K562 (cell line): Measurements from ENCODE around the gene MAGIX. TPM values are rescaled to one million over a fixed set of nuclear protein-coding genes. Genes with fewer than 3 reads are reported as not detected.
A peak's percentile ranks its signal among the peaks of the same experiment; 100 is the strongest.

ENCODE experiments used
- BRD4 ChIP-seq: fragments of 200-600 bp; sonication (generic); IDR thresholded peaks from 2 replicates; pipeline ENCODE4 v1.6.1; 2017; ENCODE audit warnings: inconsistent platforms
- CCNT2 ChIP-seq: IDR thresholded peaks from 2 replicates; pipeline ENCODE4 v1.6.1; 2011; ENCODE audit warnings: borderline replicate concordance, low read depth, mild to moderate bottlenecking, moderate library complexity, mixed read lengths, low read length; ENCODE audit not compliant: insufficient read length; ENCODE audit errors: extremely low read depth
- ELK1 ChIP-seq: sonication (generic); formaldehyde crosslinking; IDR thresholded peaks from 2 replicates; pipeline ENCODE4 v1.8.1; 2022; ENCODE audit warnings: missing genetic modification reagents
- ETV5 ChIP-seq: sonication (generic); formaldehyde crosslinking; IDR thresholded peaks from 2 replicates; pipeline ENCODE4 v1.4.0; 2020; ENCODE audit warnings: low read depth, mild to moderate bottlenecking, missing genetic modification reagents
- GTF2E2 ChIP-seq: fragments of 200-800 bp; sonication (Bioruptor generic); IDR thresholded peaks from 2 replicates; pipeline ENCODE4 v1.6.1; 2016; ENCODE audit warnings: missing genetic modification characterization, missing compliant biosample characterization
- MAFK ChIP-seq: IDR thresholded peaks from 2 replicates; pipeline ENCODE4 v1.6.1; 2011; ENCODE audit warnings: low read length, improper control_type of control experiment
- NFE2L1 ChIP-seq: fragments of 450-650 bp; IDR thresholded peaks from 2 replicates; pipeline ENCODE4 v1.6.1; 2016; ENCODE audit warnings: missing genetic modification characterization, low read depth, mild to moderate bottlenecking, missing compliant biosample characterization, moderate library complexity, borderline replicate concordance
- RBM14 ChIP-seq: fragments of 200-400 bp; formaldehyde crosslinking; IDR thresholded peaks from 2 replicates; pipeline ENCODE4 v1.6.1; 2018; ENCODE audit warnings: low read depth, mild to moderate bottlenecking, low read length, moderate library complexity, borderline replicate concordance; ENCODE audit not compliant: insufficient read depth
- RBM34 ChIP-seq: fragments of 200-400 bp; formaldehyde crosslinking; IDR thresholded peaks from 2 replicates; pipeline ENCODE4 v1.6.1; 2018; ENCODE audit warnings: low read length, borderline replicate concordance; ENCODE audit not compliant: insufficient read depth
- TFAM ChIP-seq: fragments of 250-450 bp; sonication (Bioruptor Pico); conservative IDR thresholded peaks from 2 replicates; pipeline ENCODE4 v1.5.0; 2021; ENCODE audit warnings: mild to moderate bottlenecking, moderate library complexity
- THRB ChIP-seq: fragments of 450-650 bp; formaldehyde crosslinking; conservative IDR thresholded peaks from 2 replicates; pipeline ENCODE4 v1.4.0; 2022; ENCODE audit warnings: mild to moderate bottlenecking, missing genetic modification characterization
- ZC3H4 ChIP-seq: sonication (generic); formaldehyde crosslinking; IDR thresholded peaks from 2 replicates; pipeline ENCODE4 v1.9.0; 2021; ENCODE audit warnings: missing genetic modification reagents, borderline replicate concordance
- ZNF197 ChIP-seq: fragments of 200-800 bp; sonication (Bioruptor generic); IDR thresholded peaks from 2 replicates; pipeline ENCODE4 v1.6.1; 2016; ENCODE audit warnings: low read depth, missing genetic modification characterization, missing compliant biosample characterization
- ZNF280B ChIP-seq: fragments of 250-450 bp; sonication (Bioruptor Pico); IDR thresholded peaks from 2 replicates; pipeline ENCODE4 v1.5.1; 2021; ENCODE audit warnings: mild to moderate bottlenecking
- polyA plus RNA-seq, 8 experiments: library from polyadenylated mRNA; depleted of rRNA in 4 of 8; stranded (reverse) in 5 of 8; unstranded in 3 of 8; fragments of >200 nt; fragmentation: Nextera tagmentation in 2 of 8; fragmentation: Illumina TruSeq in 1 of 8; extraction: Ambion mirVana in 2 of 8; extraction: Trizol in 1 of 8; gene quantifications; 2 replicates each; pipeline versions ENCODE4 v1.2.1 to v1.2.3, GENCODE V29; 2011 to 2014; ENCODE audit warnings: inconsistent platforms in 1 of 8, missing spikeins in 1 of 8
- total RNA-seq, 7 experiments: library from RNA; depleted of rRNA in 6 of 7; stranded (reverse); fragments of >200 nt in 6 of 7; fragmentation: Illumina TruSeq in 2 of 7; extraction: Trizol in 2 of 7; gene quantifications; 2 replicates each; pipeline versions ENCODE4 v1.2.1 to v1.2.3, GENCODE V29; 2011 to 2021; ENCODE audit warnings: low replicate concordance in 1 of 7
- TF ChIP-seq, protein P1 (sequence below): sonication (generic); formaldehyde crosslinking; IDR thresholded peaks from 2 replicates; pipeline ENCODE4 v1.8.0; 2023; ENCODE audit warnings: mild to moderate bottlenecking, missing genetic modification reagents
- TF ChIP-seq, protein P2 (sequence below), 3 experiments: fragments of 200-800 bp in 1 of 3; fragments of 250-450 bp in 1 of 3; fragments of 450-650 bp in 1 of 3; sonication (Bioruptor Pico) in 1 of 3; sonication (Bioruptor generic) in 1 of 3; formaldehyde crosslinking in 1 of 3; IDR thresholded peaks; 2 replicates each; pipeline versions ENCODE4 v1.6.1 to v1.8.0; 2016 to 2022; ENCODE audit warnings: mild to moderate bottlenecking in 2 of 3, missing genetic modification characterization in 2 of 3, missing compliant biosample characterization in 1 of 3, moderate library complexity in 1 of 3

The MAGIX gene
- total and polyA plus RNA-seq, 9 of the 15 experiments (the other 6 are each of a cell fraction or from before 2014, with no cell fraction given), result 0.08 to 3.5 (median 0.47) TPM

DNA sequence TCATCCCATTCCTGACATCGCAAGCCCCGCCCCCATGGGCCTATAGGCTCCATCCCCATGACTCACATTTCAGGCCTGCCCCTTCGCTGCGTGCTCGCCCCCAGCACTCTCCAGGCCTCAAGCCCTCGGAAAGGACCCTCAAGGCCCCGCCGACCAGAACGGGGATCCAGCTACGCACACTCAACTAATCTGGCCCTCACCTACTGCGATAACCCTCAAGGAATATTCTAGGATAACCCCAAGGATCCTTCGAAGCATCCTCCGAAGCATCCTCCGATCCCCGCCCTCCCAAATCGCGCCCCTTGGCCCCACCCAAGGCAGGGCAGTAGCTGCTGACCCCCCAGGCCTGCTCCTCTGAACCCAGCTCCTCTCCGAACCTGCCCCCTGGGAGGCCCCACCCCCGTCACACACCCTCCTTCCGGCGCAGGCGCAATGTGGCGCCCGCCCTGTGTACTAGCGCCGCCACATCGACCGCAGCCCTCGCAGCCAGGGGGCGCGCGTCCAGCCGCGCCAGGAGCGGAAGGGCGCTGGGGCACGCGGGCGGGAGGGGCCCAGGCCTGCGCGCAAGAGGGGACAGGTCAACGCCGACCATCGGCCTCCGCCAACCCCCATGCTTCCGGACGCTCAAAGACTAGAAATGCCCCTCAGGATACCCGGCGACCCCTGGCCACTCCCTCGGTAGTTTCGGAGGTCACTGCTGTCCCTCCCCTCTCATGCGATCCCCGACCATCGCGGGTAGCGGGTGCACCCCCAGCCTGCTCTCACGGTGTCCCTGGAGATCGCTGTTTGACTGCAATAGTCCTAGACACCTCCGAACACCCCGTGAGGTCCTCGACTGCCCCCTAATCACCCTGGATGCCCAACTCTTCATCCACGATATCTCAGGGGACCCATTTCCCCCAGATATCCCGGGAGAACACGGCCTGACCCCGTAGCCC, 6.4 kb upstream of the MAGIX start (continued):
- TF ChIP-seq, protein P1, sequence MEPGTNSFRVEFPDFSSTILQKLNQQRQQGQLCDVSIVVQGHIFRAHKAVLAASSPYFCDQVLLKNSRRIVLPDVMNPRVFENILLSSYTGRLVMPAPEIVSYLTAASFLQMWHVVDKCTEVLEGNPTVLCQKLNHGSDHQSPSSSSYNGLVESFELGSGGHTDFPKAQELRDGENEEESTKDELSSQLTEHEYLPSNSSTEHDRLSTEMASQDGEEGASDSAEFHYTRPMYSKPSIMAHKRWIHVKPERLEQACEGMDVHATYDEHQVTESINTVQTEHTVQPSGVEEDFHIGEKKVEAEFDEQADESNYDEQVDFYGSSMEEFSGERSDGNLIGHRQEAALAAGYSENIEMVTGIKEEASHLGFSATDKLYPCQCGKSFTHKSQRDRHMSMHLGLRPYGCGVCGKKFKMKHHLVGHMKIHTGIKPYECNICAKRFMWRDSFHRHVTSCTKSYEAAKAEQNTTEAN, result 0 out of 2 replicates have a peak, but pooled peaks have one; percentile 64
- TF ChIP-seq ZNF197 (CRISPR knock-in tag) (no peak), RBM14 (no peak), NFE2L1 (no peak), GTF2E2 (tag) (0 out of 2 replicates have a peak, but pooled peaks have one; percentile 34), MAFK (no peak), TFAM (CRISPR knock-in tag) (no peak), RBM34 (no peak), CCNT2 (peak; percentile 66), ZNF280B (CRISPR knock-in tag) (no peak), ELK1 (CRISPR knock-in tag) (no peak), THRB (CRISPR knock-in tag) (no peak), ZC3H4 (CRISPR knock-in tag) (no peak), ETV5 (CRISPR knock-in tag) (peak; percentile 95), BRD4 (no peak)
- TF ChIP-seq, protein P2, sequence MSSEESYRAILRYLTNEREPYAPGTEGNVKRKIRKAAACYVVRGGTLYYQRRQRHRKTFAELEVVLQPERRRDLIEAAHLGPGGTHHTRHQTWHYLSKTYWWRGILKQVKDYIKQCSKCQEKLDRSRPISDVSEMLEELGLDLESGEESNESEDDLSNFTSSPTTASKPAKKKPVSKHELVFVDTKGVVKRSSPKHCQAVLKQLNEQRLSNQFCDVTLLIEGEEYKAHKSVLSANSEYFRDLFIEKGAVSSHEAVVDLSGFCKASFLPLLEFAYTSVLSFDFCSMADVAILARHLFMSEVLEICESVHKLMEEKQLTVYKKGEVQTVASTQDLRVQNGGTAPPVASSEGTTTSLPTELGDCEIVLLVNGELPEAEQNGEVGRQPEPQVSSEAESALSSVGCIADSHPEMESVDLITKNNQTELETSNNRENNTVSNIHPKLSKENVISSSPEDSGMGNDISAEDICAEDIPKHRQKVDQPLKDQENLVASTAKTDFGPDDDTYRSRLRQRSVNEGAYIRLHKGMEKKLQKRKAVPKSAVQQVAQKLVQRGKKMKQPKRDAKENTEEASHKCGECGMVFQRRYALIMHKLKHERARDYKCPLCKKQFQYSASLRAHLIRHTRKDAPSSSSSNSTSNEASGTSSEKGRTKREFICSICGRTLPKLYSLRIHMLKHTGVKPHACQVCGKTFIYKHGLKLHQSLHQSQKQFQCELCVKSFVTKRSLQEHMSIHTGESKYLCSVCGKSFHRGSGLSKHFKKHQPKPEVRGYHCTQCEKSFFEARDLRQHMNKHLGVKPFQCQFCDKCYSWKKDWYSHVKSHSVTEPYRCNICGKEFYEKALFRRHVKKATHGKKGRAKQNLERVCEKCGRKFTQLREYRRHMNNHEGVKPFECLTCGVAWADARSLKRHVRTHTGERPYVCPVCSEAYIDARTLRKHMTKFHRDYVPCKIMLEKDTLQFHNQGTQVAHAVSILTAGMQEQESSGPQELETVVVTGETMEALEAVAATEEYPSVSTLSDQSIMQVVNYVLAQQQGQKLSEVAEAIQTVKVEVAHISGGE (CRISPR knock-in tag; IDR thresholded peaks at IDR 0.05), result 0 out of 6 replicates have a peak, but pooled peaks of 1 of the 3 experiments have one; percentile 20
